Measurements from ENCODE around the gene GAS6.
A peak's percentile ranks its signal among the peaks of the same experiment; 100 is the strongest.
"Not testable (repeated sequence)": the region's sequence is repeated elsewhere in the genome, so short reads cannot be mapped to it uniquely, and the experiment has no call there.

Gene GAS6

GRCh38 chr13:113863524-113864272, at the start of gene GAS6:
TSS of gene GAS6 (minus strand) at chr13:113864076. CDS start at chr13:113863920, 156 bp downstream.
- peak; percentile 16 for TF ChIP-seq CTCF (conservative IDR thresholded peaks at IDR 0.05; ENCODE audit: low read depth, low read length)
- DNase-seq (ENCODE audit: low read depth): peak; percentile 34
- peak within 1 kb of the TSS; percentile 69 for H3K4me3 ChIP-seq (ENCODE audit: low read depth, low read length)

- not testable (repeated sequence) for H3K4me3 ChIP-seq (ENCODE audit: low read depth, low read length); DNase-seq (ENCODE audit: low read depth)
Observed at GRCh38 chr13:113913408-113913807, 49.5 kb upstream of the GAS6 start.

GRCh38 chr13:113912596-113912995, 48.7 kb upstream of the GAS6 start:
- no peak for DNase-seq (ENCODE audit: low read depth)
- H3K4me3 ChIP-seq (ENCODE audit: low read depth, low read length): no peak overlapping the region
- no peak for TF ChIP-seq CTCF (conservative IDR thresholded peaks at IDR 0.05; ENCODE audit: low read depth, low read length)

GRCh38 chr13:113907635-113908617, 44.0 kb upstream of the GAS6 start:
- no peak overlapping the region for H3K4me3 ChIP-seq (ENCODE audit: low read depth, low read length)
- TF ChIP-seq CTCF (conservative IDR thresholded peaks at IDR 0.05; ENCODE audit: low read depth, low read length): no peak
- peak; percentile 45 for DNase-seq (ENCODE audit: low read depth)

GRCh38 chr13:113906571-113906970, 42.7 kb upstream of the GAS6 start:
- no peak for DNase-seq (ENCODE audit: low read depth)
- no peak overlapping the region for H3K4me3 ChIP-seq (ENCODE audit: low read depth, low read length)
- TF ChIP-seq CTCF (conservative IDR thresholded peaks at IDR 0.05; ENCODE audit: low read depth, low read length): no peak

- DNase-seq (ENCODE audit: low read depth): no peak
- no peak overlapping the region for H3K4me3 ChIP-seq (ENCODE audit: low read depth, low read length)
- TF ChIP-seq CTCF (conservative IDR thresholded peaks at IDR 0.05; ENCODE audit: low read depth, low read length): no peak
Observed at GRCh38 chr13:113905942-113906341, 42.1 kb upstream of the GAS6 start.

- no peak for TF ChIP-seq CTCF (conservative IDR thresholded peaks at IDR 0.05; ENCODE audit: low read depth, low read length)
- no peak overlapping the region for H3K4me3 ChIP-seq (ENCODE audit: low read depth, low read length)
- DNase-seq (ENCODE audit: low read depth): no peak
Observed at GRCh38 chr13:113905018-113905417, 41.1 kb upstream of the GAS6 start.

Data from choroid plexus epithelial cell (primary cell).